GM23338 (cell line): ENCODE results near the gene ITGB6.

Experiments
- CREB1 ChIP-seq: fragments of 250-450 bp; sonication (Bioruptor Pico); IDR thresholded peaks from 2 replicates; pipeline ENCODE4 v1.5.0; 2020; ENCODE audit warnings: low read depth, mild to moderate bottlenecking, moderate library complexity
- EZH2 ChIP-seq: fragments of 200-600 bp; sonication (generic); IDR thresholded peaks from one replicate; pipeline ENCODE4 v1.8.0; 2017; ENCODE audit warnings: antibody characterized with exemption, mild to moderate bottlenecking, low read depth; ENCODE audit not compliant: unreplicated experiment
- EZH2phosphoT487 ChIP-seq: fragments of 200-600 bp; sonication (generic); IDR thresholded peaks from one replicate; pipeline ENCODE4 v1.8.1; 2018; ENCODE audit warnings: antibody characterized with exemption; ENCODE audit not compliant: unreplicated experiment
- NANOG ChIP-seq: IDR thresholded peaks from 2 replicates; pipeline ENCODE4 v1.6.1; 2016; ENCODE audit warnings: antibody characterized with exemption, borderline replicate concordance
- POLR2AphosphoS5 ChIP-seq: IDR thresholded peaks from 2 replicates; pipeline ENCODE4 v1.6.1; 2016; ENCODE audit warnings: antibody characterized with exemption, low read depth
- REST ChIP-seq: IDR thresholded peaks from one replicate; pipeline ENCODE4 v1.6.1; 2018; ENCODE audit warnings: antibody characterized with exemption; ENCODE audit not compliant: unreplicated experiment
- ZNF114 ChIP-seq: fragments of 250-450 bp; sonication (Bioruptor Pico); IDR thresholded peaks from 2 replicates; pipeline ENCODE4 v1.5.0; 2020; ENCODE audit warnings: mild to moderate bottlenecking, moderate library complexity
- ZNF331 ChIP-seq: fragments of 250-450 bp; sonication (Bioruptor Pico); IDR thresholded peaks from 2 replicates; pipeline ENCODE4 v1.5.0; 2020; ENCODE audit warnings: low read depth, mild to moderate bottlenecking, moderate library complexity
- TF ChIP-seq, protein P1 (sequence below), 2 experiments: fragments of 200-600 bp in 1 of 2; sonication (generic) in 1 of 2; conservative IDR thresholded peaks; 2 replicates each; pipeline versions ENCODE4 v1.5.1 to v1.6.1; 2016 to 2017; ENCODE audit warnings: antibody characterized with exemption in 2 of 2, low read depth in 2 of 2, mild to moderate bottlenecking in 2 of 2, moderate library complexity in 1 of 2

DNA sequence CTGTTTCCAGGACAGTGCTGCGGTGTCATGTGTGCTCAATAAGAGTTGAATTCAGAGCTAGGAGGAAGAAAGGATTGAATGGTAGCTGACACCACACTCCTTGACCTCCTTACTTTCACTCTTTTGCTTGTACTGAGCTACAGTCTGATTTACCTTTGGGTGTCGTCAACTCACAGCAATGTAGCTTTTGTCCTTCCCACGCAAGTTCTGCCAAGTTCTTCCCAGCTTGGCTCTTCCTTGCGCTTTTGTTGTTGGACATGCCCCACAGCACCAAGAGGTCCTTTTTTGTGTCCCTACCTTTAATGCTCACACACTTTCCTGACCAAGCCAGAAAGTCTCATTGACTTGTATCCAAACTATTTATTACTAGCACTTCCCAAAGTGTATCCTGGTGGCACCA is 38.3 kb upstream of the ITGB6 start:
- TF ChIP-seq, protein P1, sequence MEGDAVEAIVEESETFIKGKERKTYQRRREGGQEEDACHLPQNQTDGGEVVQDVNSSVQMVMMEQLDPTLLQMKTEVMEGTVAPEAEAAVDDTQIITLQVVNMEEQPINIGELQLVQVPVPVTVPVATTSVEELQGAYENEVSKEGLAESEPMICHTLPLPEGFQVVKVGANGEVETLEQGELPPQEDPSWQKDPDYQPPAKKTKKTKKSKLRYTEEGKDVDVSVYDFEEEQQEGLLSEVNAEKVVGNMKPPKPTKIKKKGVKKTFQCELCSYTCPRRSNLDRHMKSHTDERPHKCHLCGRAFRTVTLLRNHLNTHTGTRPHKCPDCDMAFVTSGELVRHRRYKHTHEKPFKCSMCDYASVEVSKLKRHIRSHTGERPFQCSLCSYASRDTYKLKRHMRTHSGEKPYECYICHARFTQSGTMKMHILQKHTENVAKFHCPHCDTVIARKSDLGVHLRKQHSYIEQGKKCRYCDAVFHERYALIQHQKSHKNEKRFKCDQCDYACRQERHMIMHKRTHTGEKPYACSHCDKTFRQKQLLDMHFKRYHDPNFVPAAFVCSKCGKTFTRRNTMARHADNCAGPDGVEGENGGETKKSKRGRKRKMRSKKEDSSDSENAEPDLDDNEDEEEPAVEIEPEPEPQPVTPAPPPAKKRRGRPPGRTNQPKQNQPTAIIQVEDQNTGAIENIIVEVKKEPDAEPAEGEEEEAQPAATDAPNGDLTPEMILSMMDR (conservative IDR thresholded peaks at IDR 0.05; ENCODE audit: low read depth in 2 of 2): no peak
- TF ChIP-seq ZNF331 (CRISPR knock-in tag): no peak
- no peak for TF ChIP-seq POLR2AphosphoS5
- TF ChIP-seq EZH2phosphoT487: no peak
- no peak for TF ChIP-seq EZH2
- no peak for TF ChIP-seq REST
- no peak for TF ChIP-seq ZNF114 (CRISPR knock-in tag)
- TF ChIP-seq NANOG: no peak
- TF ChIP-seq CREB1 (CRISPR knock-in tag): no peak
